Mesendoderm (in vitro differentiated cells): ENCODE measurements around the gene GSTT4.
A peak's percentile ranks its signal among the peaks of the same experiment; 100 is the strongest.
"Not testable (repeated sequence)": the region's sequence is repeated elsewhere in the genome, so short reads cannot be mapped to it uniquely, and the experiment has no call there.

Experiments used
- DNase-seq: peaks from one replicate; pipeline ENCODE4 v3.0.0; 2013
- H2AK5ac ChIP-seq: 2 replicates; pipeline ENCODE4 v1.6.1; 2013; ENCODE audit warnings: low read length, inconsistent platforms
- H2BK120ac ChIP-seq: 2 replicates; pipeline ENCODE4 v1.6.1; 2013; ENCODE audit warnings: low read depth, mild to moderate bottlenecking, low read length, moderate library complexity, mixed read lengths
- H2BK15ac ChIP-seq: replicated peaks from 2 replicates; pipeline ENCODE4 v1.6.1; 2013; ENCODE audit warnings: low read depth, mild to moderate bottlenecking, moderate library complexity
- H2BK5ac ChIP-seq: 2 replicates; pipeline ENCODE4 v1.6.1; 2013; ENCODE audit warnings: low read length, inconsistent platforms
- H3K18ac ChIP-seq: 2 replicates; pipeline ENCODE4 v1.6.1; 2013; ENCODE audit warnings: mild to moderate bottlenecking, low read length, mixed read lengths
- H3K23ac ChIP-seq: one replicate; pipeline ENCODE4 v1.6.1; 2013; ENCODE audit warnings: low read length
- H3K27ac ChIP-seq: 2 replicates; pipeline ENCODE4 v1.5.1; 2013; ENCODE audit warnings: low read depth, mild to moderate bottlenecking, inconsistent platforms, low read length, moderate library complexity
- H3K27me3 ChIP-seq: 2 replicates; pipeline ENCODE4 v1.6.1; 2013; ENCODE audit warnings: low read length, control low read depth, mild to moderate bottlenecking, inconsistent platforms; ENCODE audit not compliant: insufficient read depth, poor library complexity
- H3K36me3 ChIP-seq: 2 replicates; pipeline ENCODE4 v1.6.1; 2013; ENCODE audit warnings: low read length, inconsistent platforms; ENCODE audit not compliant: control insufficient read depth, insufficient read depth
- H3K4ac ChIP-seq: one replicate; pipeline ENCODE4 v1.6.1; 2013; ENCODE audit warnings: low read depth, mild to moderate bottlenecking, low read length, moderate library complexity
- H3K4me1 ChIP-seq: 2 replicates; pipeline ENCODE4 v1.6.1; 2013; ENCODE audit warnings: low read depth, low read length, inconsistent platforms; ENCODE audit not compliant: control insufficient read depth
- H3K4me2 ChIP-seq: 2 replicates; pipeline ENCODE4 v1.6.1; 2013; ENCODE audit warnings: low read length
- H3K4me3 ChIP-seq: 2 replicates; pipeline ENCODE4 v1.5.1; 2013; ENCODE audit warnings: mild to moderate bottlenecking, low read length
- H3K56ac ChIP-seq: one replicate; pipeline ENCODE4 v1.6.1; 2013; ENCODE audit warnings: low read length
- H3K79me1 ChIP-seq: 2 replicates; pipeline ENCODE4 v1.6.1; 2013; ENCODE audit warnings: low read length, inconsistent platforms
- H3K79me2 ChIP-seq: 2 replicates; pipeline ENCODE4 v1.6.1; 2013; ENCODE audit warnings: mild to moderate bottlenecking, low read length; ENCODE audit not compliant: control insufficient read depth, insufficient read depth
- H3K9ac ChIP-seq: 2 replicates; pipeline ENCODE4 v1.6.1; 2013; ENCODE audit warnings: low read length, inconsistent platforms
- H4K5ac ChIP-seq: one replicate; pipeline ENCODE4 v1.6.1; 2013; ENCODE audit warnings: low read length
- H4K8ac ChIP-seq: one replicate; pipeline ENCODE4 v1.6.1; 2013; ENCODE audit warnings: low read depth, mild to moderate bottlenecking, control low read depth, low read length, moderate library complexity
- WGBS: extraction: QIAGEN DNeasy Blood & Tissue Kit; methylation state at CpG from one replicate; pipeline ENCODE4 v1.1.7; 2013; ENCODE audit warnings: low lambda C conversion rate, missing lambda C conversion rate; ENCODE audit not compliant: insufficient coverage; ENCODE audit errors: extremely low coverage; 5-methylcytosine and 5-hydroxymethylcytosine counted together

The GSTT4 gene

GRCh38 chr22:23966094-23966493 lies 39.2 kb downstream of the GSTT4 start:
- H3K18ac ChIP-seq, H3K36me3 ChIP-seq: not testable (repeated sequence)
- no CpG with 5 or more reads among the region's 18 CpGs for WGBS

GRCh38 chr22:23961084-23961771 lies 44.0 kb downstream of the GSTT4 start, which contains the start of gene GSTT2B:
TSS of gene GSTT2B (minus strand) at chr22:23961195. CDS start at chr22:23961131, 64 bp downstream.
- H2BK5ac ChIP-seq, H3K4me2 ChIP-seq, H3K23ac ChIP-seq, H3K79me1 ChIP-seq, H3K4ac ChIP-seq, H2AK5ac ChIP-seq, H2BK15ac ChIP-seq, H3K4me3 ChIP-seq, H3K18ac ChIP-seq, H4K5ac ChIP-seq, H3K56ac ChIP-seq, H3K79me2 ChIP-seq, H4K8ac ChIP-seq, H3K9ac ChIP-seq, H3K27ac ChIP-seq, H3K27me3 ChIP-seq, H2BK120ac ChIP-seq, DNase-seq, H3K4me1 ChIP-seq, H3K36me3 ChIP-seq: not testable (repeated sequence)
- WGBS = no CpG with 5 or more reads among the region's 43 CpGs

More at GRCh38 chr22:23966094-23966493, 39.2 kb downstream of the GSTT4 start:
- not testable (repeated sequence) for H3K4me1 ChIP-seq, H3K4me2 ChIP-seq, DNase-seq, H2BK120ac ChIP-seq, H2AK5ac ChIP-seq, H3K27me3 ChIP-seq, H3K56ac ChIP-seq, H3K4ac ChIP-seq, H4K8ac ChIP-seq, H2BK5ac ChIP-seq, H3K79me1 ChIP-seq, H3K4me3 ChIP-seq, H3K9ac ChIP-seq, H3K27ac ChIP-seq, H2BK15ac ChIP-seq, H3K79me2 ChIP-seq, H4K5ac ChIP-seq, H3K23ac ChIP-seq

GRCh38 chr22:23956301-23956900 lies 48.9 kb downstream of the GSTT4 start:
- H3K18ac ChIP-seq, H4K8ac ChIP-seq, H3K4me3 ChIP-seq, H2BK15ac ChIP-seq, H3K56ac ChIP-seq, H3K36me3 ChIP-seq, H3K27me3 ChIP-seq, H2AK5ac ChIP-seq, H2BK5ac ChIP-seq, H3K79me2 ChIP-seq, H3K79me1 ChIP-seq, H4K5ac ChIP-seq, H3K4me1 ChIP-seq, H3K4ac ChIP-seq, H3K23ac ChIP-seq, H3K27ac ChIP-seq, H2BK120ac ChIP-seq, H3K9ac ChIP-seq, H3K4me2 ChIP-seq: not testable (repeated sequence)
- peak; percentile 84 for DNase-seq
- no CpG with 5 or more reads among the region's 12 CpGs for WGBS

GRCh38 chr22:23955886-23956285 lies 49.4 kb downstream of the GSTT4 start:
- not testable (repeated sequence) for H3K36me3 ChIP-seq

GRCh38 chr22:23954991-23955305 lies 50.3 kb downstream of the GSTT4 start:
- not testable (repeated sequence) for DNase-seq, H2BK120ac ChIP-seq, H2BK5ac ChIP-seq, H4K5ac ChIP-seq, H3K36me3 ChIP-seq, H3K27me3 ChIP-seq, H2AK5ac ChIP-seq, H3K18ac ChIP-seq, H4K8ac ChIP-seq, H3K4me2 ChIP-seq, H3K23ac ChIP-seq, H3K4me3 ChIP-seq, H3K79me2 ChIP-seq, H3K9ac ChIP-seq, H2BK15ac ChIP-seq, H3K4ac ChIP-seq, H3K56ac ChIP-seq, H3K27ac ChIP-seq, H3K79me1 ChIP-seq, H3K4me1 ChIP-seq
- no CpG with 5 or more reads among the region's 6 CpGs for WGBS

More at GRCh38 chr22:23955886-23956285, 49.4 kb downstream of the GSTT4 start:
- H3K23ac ChIP-seq, H2BK120ac ChIP-seq, H3K4me3 ChIP-seq, H3K9ac ChIP-seq, H3K18ac ChIP-seq, H2AK5ac ChIP-seq, H3K27ac ChIP-seq, H3K4me2 ChIP-seq, DNase-seq, H3K79me2 ChIP-seq, H3K4ac ChIP-seq, H3K27me3 ChIP-seq, H3K79me1 ChIP-seq, H2BK5ac ChIP-seq, H3K56ac ChIP-seq, H4K5ac ChIP-seq, H2BK15ac ChIP-seq, H3K4me1 ChIP-seq, H4K8ac ChIP-seq: not testable (repeated sequence)
- no CpG with 5 or more reads among the region's 8 CpGs for WGBS
